GM19035 (cell line): ENCODE data around the gene HMGN1.
A peak's percentile ranks its signal among the peaks of the same experiment; 100 is the strongest.

ENCODE experiments used
- ATAC-seq: cut with Tn5 transposase; IDR thresholded peaks from one replicate; pipeline ENCODE4 v1.9.1; 2021; ENCODE audit not compliant: unreplicated experiment

The HMGN1 gene

GRCh38 chr21:39312112-39313041 is 36.5 kb downstream of the HMGN1 start:
- peak; percentile 68 for ATAC-seq

- no peak for ATAC-seq
Observed at GRCh38 chr21:39311164-39311563, 37.7 kb downstream of the HMGN1 start.

GRCh38 chr21:39307466-39307865 is 41.4 kb downstream of the HMGN1 start:
- ATAC-seq = no peak

- ATAC-seq = no peak
Observed at GRCh38 chr21:39300587-39300986, 48.3 kb downstream of the HMGN1 start.

GRCh38 chr21:39296891-39297290 is 52.0 kb downstream of the HMGN1 start:
- ATAC-seq = no peak
